T follicular helper cell (primary cell): ENCODE measurements around the gene LRIT3.
A peak's percentile ranks its signal among the peaks of the same experiment; 100 is the strongest.

Source experiments
- DNase-seq: peaks from one replicate; pipeline ENCODE4 v3.0.0-alpha.2; 2020; ENCODE audit warnings: low read depth
- total RNA-seq, 2 experiments: gene quantifications; one replicate each; lab custom pipeline; 2026; lab: John Stamatoyannopoulos, UW

The LRIT3 gene, protein sequence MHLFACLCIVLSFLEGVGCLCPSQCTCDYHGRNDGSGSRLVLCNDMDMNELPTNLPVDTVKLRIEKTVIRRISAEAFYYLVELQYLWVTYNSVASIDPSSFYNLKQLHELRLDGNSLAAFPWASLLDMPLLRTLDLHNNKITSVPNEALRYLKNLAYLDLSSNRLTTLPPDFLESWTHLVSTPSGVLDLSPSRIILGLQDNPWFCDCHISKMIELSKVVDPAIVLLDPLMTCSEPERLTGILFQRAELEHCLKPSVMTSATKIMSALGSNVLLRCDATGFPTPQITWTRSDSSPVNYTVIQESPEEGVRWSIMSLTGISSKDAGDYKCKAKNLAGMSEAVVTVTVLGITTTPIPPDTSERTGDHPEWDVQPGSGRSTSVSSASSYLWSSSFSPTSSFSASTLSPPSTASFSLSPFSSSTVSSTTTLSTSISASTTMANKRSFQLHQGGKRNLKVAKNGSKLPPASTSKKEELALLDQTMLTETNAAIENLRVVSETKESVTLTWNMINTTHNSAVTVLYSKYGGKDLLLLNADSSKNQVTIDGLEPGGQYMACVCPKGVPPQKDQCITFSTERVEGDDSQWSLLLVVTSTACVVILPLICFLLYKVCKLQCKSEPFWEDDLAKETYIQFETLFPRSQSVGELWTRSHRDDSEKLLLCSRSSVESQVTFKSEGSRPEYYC
- total RNA-seq: 0.56 to 0.96 reads per million in 2 experiments

DNA sequence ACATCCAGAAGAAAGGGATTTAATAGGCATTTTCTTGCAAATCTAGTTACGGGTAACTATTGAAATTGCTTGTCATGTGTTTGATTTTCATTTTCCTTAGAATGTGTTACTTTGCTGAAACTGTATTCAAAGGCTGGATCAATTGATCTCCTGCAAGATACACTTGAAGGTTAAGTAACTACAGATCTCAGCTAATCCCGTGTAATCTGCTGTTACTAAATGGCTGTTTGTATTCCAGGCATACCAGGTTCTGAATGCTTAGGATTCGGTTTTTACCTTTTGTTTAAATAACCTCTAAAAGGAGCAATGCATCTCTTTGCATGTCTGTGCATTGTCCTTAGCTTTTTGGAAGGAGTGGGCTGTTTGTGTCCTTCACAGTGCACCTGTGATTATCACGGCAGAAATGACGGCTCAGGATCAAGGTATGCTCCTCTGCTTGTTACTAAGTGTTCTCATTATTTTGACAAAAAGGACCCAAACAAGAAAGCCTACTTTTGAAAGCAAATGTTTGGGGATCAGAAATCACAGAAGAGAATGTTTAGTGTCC, at the start of gene LRIT3:
Gene LRIT3 (plus strand): TSS at position 212 of the 547 bp plus-strand sequence. CDS start 95 bp downstream, at position 307.
- no peak for DNase-seq

- no peak for DNase-seq
Measured at GRCh38 chr4:109798866-109799265, 49.0 kb upstream of the LRIT3 start.

DNA sequence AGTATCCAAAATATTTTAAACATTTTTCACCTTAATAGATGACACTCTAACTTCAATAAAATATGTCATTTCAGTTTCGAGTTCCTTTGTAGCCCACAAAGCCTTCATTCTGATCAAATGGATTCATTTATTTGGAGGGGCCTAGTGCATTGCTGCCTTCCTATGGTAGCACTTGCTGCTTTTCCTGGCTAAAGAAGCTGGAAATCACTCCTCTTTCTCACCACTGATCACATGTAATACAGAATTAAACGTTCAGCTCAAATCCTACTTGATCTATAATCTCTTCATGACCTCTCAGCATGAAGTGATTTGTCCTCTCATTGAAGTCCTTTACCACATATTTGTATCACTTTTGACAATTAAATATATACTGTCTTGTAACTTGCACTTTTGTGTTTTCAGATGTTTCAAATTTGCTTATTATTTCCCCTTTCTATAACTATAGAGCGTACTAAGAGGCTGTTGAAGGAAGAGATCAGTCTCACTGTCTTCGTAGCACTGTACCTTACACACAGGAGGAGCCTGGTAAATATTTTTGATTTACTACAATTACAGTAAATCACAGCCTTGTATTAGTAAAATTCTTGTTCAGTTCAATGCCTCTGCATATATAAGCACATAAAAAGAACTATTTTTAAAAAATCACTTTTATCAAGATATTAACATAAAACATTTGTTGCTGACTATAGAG, 46.7 kb upstream of the LRIT3 start:
- DNase-seq: no peak

DNA sequence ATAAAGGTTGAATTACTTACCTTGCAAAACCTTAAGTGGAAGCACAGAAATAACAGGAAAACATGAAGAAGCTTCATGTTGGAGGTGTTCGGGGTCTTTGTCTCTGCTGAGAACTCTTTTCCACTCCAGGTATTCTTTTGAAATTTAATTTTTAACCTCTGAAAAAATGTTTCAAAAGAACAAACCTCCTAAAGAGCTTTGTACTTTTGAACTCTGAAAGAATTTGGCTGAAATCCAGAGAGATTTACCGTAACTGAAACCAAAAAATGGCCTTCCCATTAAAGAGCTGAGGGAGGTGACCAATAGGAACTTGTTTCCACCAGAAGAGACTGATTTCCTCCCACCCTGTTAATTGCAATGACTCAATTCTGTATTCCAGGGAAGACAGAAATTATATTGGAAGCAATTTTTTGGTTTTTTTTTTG, 46.0 kb upstream of the LRIT3 start, which contains the start of gene CFI:
Gene CFI (minus strand): TSS at position 105 of the 425 bp plus-strand sequence. CDS start 28 bp downstream, at position 77.
- no peak for DNase-seq

DNA sequence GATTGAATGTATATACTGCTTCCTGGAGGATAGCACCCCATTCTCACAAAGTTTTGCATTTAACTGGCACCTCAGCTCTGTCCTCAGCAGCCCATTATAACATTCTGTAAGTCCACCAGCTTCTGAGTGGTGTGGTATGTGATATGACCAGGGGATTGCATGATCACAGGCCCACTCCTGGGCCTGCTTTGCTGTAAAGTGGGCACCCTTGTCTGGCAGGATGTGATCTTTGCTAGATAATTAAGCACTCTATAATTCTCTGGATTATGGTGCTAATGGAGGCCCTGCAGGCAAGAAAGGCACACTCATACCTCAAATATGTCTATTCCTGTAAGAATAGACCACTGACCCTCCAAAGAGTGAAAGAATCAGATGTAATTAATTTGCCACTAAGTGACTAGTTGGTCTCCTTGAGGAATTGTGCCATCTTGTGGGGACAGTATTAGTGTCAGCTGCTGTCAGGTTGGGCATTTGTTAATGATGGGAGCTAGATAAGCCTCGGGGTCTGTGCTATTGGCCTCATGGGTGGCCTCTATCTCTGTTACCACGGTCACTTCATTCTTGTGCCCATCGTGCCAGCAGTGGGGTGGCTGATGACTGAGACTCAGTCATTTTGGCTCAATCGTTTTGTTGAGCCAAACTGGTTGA, 43.9 kb upstream of the LRIT3 start:
- peak; percentile 3 for DNase-seq

DNA sequence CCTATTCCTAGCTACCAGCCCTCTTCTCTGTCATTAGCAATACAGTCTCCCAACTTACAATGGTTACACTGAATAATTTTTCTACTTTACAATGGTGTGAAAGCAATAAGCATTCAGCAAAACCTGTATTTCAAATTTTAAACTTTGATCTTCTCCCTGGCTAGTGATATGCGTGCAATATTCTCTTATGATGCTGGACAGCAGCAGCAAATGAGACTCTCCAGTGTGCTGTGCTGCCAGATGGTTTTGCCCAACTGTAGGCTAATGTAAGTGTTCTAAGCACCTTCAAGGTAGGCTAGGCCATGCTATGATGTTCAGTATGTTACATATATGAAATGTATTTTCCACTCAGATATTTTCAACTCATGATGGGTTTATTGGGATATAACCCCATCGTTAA, 38.3 kb upstream of the LRIT3 start:
- DNase-seq: no peak

DNA sequence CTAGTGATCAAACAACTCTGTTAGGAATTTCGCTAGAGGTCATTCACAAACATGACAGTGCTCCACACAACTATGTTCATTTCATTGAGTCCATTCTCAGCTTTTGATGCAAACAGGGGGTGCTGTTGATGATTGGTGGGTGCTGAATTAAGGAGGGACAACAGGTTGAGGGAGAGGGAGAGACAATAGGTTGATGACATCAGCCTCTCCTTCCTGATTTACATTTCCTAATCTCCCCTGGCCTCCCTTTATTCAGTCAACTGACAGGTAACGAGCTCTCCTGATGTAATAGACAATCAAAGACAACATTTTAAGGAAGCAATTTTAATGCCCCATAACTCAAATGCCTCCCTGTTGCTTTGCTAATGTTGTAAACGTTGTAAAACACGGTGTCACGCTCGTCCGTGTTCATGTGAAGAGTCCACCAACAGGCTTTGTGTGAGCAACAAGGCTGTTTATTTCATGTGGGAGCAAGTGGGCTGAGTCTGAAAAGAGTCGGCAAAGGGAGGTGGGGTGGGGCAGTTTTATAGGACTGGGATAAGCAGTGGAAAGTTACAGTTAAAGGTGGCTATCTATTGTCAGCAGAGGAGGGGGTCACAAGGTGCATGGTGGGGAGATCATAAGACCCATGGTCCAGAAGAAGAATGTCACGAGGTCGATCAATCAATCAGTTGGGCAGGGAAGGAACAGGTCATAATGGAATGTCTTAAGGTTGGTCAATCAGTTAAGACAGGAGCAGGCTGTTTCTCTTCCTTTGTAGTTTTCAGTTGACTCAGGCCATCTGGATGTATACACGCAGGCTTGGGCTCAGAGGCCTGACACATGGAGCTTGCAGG, 37.1 kb upstream of the LRIT3 start:
- no peak for DNase-seq

DNA sequence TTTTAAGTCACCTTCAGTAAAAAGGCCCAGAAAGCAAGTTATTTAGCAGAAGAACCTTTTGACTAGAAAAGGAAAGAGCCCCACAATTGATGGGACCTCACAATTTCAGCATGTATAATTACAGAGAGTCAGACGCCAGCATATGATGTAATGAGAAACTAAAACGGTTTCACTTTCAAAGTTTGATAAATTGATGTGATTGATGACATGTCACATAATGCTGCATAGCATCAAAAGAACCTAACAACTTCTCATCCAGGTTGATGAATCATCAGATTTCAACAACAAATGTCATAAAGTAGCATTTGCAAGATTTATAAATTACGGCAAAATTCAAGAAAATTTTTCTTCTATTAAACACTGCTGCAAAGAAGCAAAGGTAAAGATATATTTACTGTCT, 36.2 kb upstream of the LRIT3 start:
- no peak for DNase-seq

- peak; percentile 81 for DNase-seq
Measured at GRCh38 chr4:109815151-109816081, 32.5 kb upstream of the LRIT3 start, which contains the start of gene GAR1. GAR1 (plus strand) TSS chr4:109815762; CDS start chr4:109816165, 403 bp downstream.

GRCh38 chr4:109816082-109816442, 31.8 kb upstream of the LRIT3 start:
- DNase-seq: peak; percentile 19

- DNase-seq: no peak
Measured at GRCh38 chr4:109816894-109817293, 31.0 kb upstream of the LRIT3 start.

- DNase-seq: no peak
Measured at GRCh38 chr4:109818268-109818667, 29.6 kb upstream of the LRIT3 start.

DNA sequence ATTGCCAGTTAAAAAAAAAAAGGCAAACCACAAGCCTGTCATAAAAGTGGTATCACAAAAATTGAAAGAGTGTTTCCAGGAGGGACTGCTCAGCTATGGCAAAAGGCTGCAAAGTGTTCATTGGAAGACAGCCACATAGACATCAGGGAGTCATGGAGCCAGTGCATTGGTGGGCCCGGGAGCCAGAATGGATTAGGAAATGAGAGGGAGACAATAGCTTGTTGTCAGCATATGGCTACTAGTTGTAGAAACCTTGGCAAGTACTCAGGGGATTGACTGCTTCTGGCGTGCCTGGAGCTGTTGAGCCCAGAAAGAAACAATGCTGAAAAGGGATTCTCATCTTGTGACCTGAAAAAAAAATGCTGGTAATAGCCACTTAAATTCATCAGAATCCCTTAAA, 27.3 kb upstream of the LRIT3 start:
- DNase-seq: no peak

- no peak for DNase-seq
Measured at GRCh38 chr4:109821185-109821584, 26.7 kb upstream of the LRIT3 start.

GRCh38 chr4:109826719-109827118, 21.2 kb upstream of the LRIT3 start:
- DNase-seq: no peak

DNA sequence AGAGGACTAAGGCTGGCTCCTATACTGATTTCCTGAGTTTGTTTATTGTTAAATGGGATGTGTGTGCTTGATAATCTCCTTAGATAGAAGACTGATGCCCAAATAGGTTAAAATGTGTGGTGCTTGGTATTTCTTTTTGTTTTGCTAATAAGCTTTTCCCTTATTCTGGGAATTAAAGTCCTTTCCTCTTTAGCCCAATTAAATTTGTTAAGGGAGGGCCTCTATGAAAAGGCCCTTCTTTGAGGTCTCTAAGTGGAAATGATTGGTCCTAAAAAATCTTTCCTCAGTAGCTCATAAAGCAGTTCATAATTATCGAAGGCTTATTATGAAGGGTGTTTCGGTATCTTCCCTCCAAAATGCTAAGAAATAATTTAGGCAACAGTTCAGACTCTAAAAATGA, 20.2 kb upstream of the LRIT3 start, which contains the start of gene RRH:
Gene RRH (plus strand): TSS at position 301 of the 400 bp plus-strand sequence. CDS start 56 bp downstream, at position 357.
- DNase-seq: no peak

DNA sequence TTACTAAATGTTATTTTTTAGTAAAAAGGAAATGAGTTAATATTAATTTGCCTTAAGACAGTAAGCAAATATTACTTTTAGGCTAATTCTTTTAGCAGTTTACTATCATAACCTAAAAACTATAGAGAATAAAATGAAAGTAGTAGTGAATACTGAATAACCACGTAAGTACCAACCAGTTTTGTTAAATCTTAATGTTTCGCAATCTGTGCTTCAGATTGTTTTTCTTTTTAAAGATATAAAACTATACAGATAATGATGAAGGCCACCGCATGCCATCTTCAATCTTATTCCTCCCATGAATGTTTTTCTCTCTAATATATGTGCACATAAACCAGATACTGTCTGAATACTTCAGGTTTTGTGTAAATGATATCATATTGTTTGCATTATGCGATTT, 14.2 kb upstream of the LRIT3 start:
- no peak for DNase-seq

DNA sequence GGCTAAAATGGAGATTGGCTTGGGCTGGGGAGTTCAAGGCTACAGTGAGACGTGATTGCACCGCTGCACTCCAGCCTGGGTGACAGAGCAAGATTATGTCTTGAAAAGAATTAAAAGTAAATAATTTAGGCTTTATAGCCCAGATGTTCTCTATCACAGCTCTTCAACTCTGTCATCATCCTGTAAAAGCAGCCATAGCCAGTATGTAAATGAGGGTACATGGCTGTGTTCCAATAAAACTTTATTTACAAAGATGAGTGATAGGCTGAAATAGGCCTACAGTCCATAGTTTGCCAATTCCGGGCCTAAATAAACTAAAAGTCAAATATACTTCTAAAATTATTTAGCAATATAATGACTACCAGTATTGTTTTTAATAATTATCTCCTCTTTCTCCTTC, 10.9 kb upstream of the LRIT3 start:
- no peak for DNase-seq

- DNase-seq: no peak
Measured at GRCh38 chr4:109846395-109847098, 1.4 kb upstream of the LRIT3 start.
